Measurements from ENCODE around the gene DSPP. TPM values are rescaled to one million over a fixed set of nuclear protein-coding genes. Genes with fewer than 3 reads are reported as not detected.

Gene DSPP
- total and polyA plus RNA-seq, 2 of the 4 experiments (the other 2 are of a cell fraction), result not detected

- in situ Hi-C loops (cut with MboI; ENCODE audit: low sequenced_read_pairs) (no loop called here), dilution Hi-C loops (cut with HindIII; ENCODE audit: low sequenced_read_pairs, unreplicated experiment) (no loop called here), intact Hi-C loops (cut with micrococcal nuclease) (loop anchor here (10.0 kb wide), 1 partner anchor 277 kb away; no protein-coding TSS in a partner anchor)
- H2AFZ ChIP-seq (replicated peaks; ENCODE audit: low read length, poor library complexity), result no peak overlapping the region
- H4K20me1 ChIP-seq (ENCODE audit: insufficient read depth, low read length), result no peaks in the 10 kb centered on the region
- no peak for DNase-seq
- no peak overlapping the region for H3K4ac ChIP-seq (ENCODE audit: low read depth, low read length)
- no peak overlapping the region for H3K18ac ChIP-seq (ENCODE audit: low read depth, low read length)
- no peak overlapping the region for H3K4me3 ChIP-seq (ENCODE audit: insufficient read depth, low read depth, low read length)
- H3K4me1 ChIP-seq (ENCODE audit: control insufficient read depth, insufficient read depth, low read length), result no peaks in the 10 kb centered on the region
- BruUV-seq (replicated peaks), result no TSS peak
- no peak overlapping the region for H3K14ac ChIP-seq (replicated peaks; ENCODE audit: low read depth, low read length)
- H3K56ac ChIP-seq (ENCODE audit: extremely low read depth, insufficient read depth, low read length), result no peak overlapping the region
- H4K91ac ChIP-seq (ENCODE audit: insufficient read depth, low read depth, low read length), result no peak overlapping the region
- H3K9me3 ChIP-seq (ENCODE audit: control insufficient read depth, insufficient read depth, low read length), result no peaks in the 10 kb centered on the region
- no peak overlapping the region for H2AK9ac ChIP-seq (replicated peaks; ENCODE audit: low read depth, low read length, poor library complexity)
- H3K9ac ChIP-seq (ENCODE audit: low read depth, low read length), result no peak overlapping the region
- no peak overlapping the region for H2BK5ac ChIP-seq (ENCODE audit: low read depth, low read length, poor library complexity, severe bottlenecking)
- ATAC-seq (ENCODE audit: low read depth), result no peak
- H3K36me3 ChIP-seq (ENCODE audit: control insufficient read depth, insufficient read depth, low read length), result no peaks in the 10 kb centered on the region
- no CpG with 5 or more reads among the region's 3 CpGs for WGBS, 2 experiments (ENCODE audit: extremely low coverage in 2 of 2, insufficient read length in 1 of 2)
- no peak overlapping the region for H2BK15ac ChIP-seq (ENCODE audit: low read depth, low read length)
- H2BK20ac ChIP-seq (ENCODE audit: low read depth, low read length), result no peak overlapping the region
- H4K8ac ChIP-seq (ENCODE audit: low read depth in 2 of 2, low read length in 2 of 2), result no peak overlapping the region
- no peak overlapping the region for H3K4me2 ChIP-seq (ENCODE audit: low read depth, low read length)
- no peak overlapping the region for H3K23ac ChIP-seq (ENCODE audit: low read depth, low read length)
- ChIA-PET POLR2A (ENCODE audit: unreplicated experiment) (no interaction called here), CTCF (no interaction called here)
- H3K27me3 ChIP-seq (ENCODE audit: control insufficient read depth, insufficient read depth, low read length), result no peaks in the 10 kb centered on the region; the same call in 1 of the 2 replicates
- H3K79me1 ChIP-seq (ENCODE audit: low read depth in 1 of 2, low read length in 2 of 2), result no peaks in the 10 kb centered on the region
- no peaks in the 10 kb centered on the region for H3K9me1 ChIP-seq (ENCODE audit: insufficient read depth, low read length)
- H4K5ac ChIP-seq (ENCODE audit: low read depth, low read length), result no peak overlapping the region
- TF ChIP-seq, protein P1, sequence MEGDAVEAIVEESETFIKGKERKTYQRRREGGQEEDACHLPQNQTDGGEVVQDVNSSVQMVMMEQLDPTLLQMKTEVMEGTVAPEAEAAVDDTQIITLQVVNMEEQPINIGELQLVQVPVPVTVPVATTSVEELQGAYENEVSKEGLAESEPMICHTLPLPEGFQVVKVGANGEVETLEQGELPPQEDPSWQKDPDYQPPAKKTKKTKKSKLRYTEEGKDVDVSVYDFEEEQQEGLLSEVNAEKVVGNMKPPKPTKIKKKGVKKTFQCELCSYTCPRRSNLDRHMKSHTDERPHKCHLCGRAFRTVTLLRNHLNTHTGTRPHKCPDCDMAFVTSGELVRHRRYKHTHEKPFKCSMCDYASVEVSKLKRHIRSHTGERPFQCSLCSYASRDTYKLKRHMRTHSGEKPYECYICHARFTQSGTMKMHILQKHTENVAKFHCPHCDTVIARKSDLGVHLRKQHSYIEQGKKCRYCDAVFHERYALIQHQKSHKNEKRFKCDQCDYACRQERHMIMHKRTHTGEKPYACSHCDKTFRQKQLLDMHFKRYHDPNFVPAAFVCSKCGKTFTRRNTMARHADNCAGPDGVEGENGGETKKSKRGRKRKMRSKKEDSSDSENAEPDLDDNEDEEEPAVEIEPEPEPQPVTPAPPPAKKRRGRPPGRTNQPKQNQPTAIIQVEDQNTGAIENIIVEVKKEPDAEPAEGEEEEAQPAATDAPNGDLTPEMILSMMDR (conservative IDR thresholded peaks at IDR 0.05; ENCODE audit: low read depth, low read length), result no peak
- TF ChIP-seq RCOR1 (IDR thresholded peaks at IDR 0.05; ENCODE audit: insufficient replicate concordance, low read length), result no peak
- no peak overlapping the region for H2AK5ac ChIP-seq (ENCODE audit: low read depth, low read length)
- no peak overlapping the region for H2BK120ac ChIP-seq (ENCODE audit: low read depth, low read length)
- no peak overlapping the region for H3K27ac ChIP-seq (ENCODE audit: insufficient read depth, low read length)
These were observed 43.6 kb downstream of the DSPP start for GRCh38 chr4:87651941-87652340.
